CD4-positive, alpha-beta T cell treated with Interleukin-2 at 100 ng/mL for 4 hours (primary cell): Measurements from ENCODE around the gene TWSG1.

Source experiments
- DNase-seq: peaks from one replicate; pipeline ENCODE4 v3.0.0-alpha.2; 2020; ENCODE audit warnings: low spot score

TWSG1 gene

DNA sequence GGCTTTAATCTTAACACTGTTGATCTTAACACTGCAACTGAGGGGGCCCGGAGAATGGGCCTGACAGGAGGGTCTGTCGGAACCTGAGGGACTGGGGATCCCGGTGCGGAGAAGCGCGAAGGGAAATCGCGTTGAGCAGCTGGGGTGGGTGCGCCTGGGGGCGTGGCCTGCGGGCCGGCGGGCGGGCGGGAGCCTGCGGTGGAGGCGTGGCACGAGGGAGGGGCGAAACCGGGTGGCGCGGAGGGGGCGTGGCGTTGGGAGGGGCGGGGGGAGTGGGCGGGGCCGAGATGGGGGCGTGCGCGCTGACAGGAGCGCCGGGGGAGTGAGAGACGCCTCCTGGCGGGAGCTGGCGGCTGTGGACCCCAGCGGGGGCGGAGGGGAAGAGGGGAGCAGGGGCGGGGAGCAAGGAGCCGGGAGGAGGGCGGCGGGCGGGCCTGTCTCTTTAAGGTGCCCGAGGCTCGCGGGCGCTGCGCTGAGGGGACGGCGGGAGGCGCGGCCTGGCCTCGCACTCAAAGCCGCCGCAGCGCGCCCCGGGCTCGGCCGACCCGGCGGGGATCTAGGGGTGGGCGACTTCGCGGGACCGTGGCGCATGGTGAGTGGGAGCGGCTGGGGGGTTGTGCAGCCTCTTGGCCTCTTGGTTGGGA is at the start of gene TWSG1:
Gene TWSG1, plus strand, starts transcription at position 445 of the 644 bp plus-strand sequence. CDS start 2,457 bp downstream, outside the sequence.
- DNase-seq, result peak; percentile 96

DNA sequence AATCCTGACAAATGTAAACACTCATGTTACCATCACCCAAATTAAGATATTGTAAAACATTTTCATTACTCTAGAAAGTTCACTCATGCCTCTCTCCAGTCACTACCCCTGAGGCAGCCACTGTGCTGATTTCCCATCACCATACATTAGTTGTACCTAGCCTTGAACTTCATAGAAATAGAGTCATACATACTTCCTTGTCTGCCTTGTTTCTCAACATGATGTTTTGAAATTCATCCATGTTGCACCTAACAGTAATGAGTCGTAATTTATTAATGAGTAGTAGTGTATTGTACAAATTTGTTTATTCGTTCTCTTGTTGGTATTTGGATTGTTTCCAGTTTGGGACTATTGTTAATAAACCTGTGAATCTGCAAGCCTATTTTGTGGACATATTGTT is 49.0 kb upstream of the TWSG1 start:
- DNase-seq, result no peak

DNA sequence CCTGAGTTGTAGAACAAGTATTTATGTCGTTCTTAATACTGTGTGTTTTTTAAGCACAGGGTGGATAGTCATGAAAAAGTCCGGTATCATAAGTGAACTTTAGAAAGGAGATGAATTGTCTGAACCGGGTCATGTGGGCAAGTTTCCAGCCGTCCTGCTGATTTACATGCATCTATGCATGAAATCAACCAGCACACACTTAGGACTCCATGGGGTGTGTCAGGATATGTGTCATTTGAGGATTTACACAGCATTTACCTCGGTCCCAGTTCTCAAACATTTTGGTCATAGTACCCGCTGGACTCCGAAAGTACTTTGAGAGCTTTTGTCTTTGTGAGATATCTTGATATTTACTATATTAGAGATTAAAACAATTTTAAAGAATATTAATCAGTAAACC is 47.5 kb upstream of the TWSG1 start:
- no peak for DNase-seq

DNA sequence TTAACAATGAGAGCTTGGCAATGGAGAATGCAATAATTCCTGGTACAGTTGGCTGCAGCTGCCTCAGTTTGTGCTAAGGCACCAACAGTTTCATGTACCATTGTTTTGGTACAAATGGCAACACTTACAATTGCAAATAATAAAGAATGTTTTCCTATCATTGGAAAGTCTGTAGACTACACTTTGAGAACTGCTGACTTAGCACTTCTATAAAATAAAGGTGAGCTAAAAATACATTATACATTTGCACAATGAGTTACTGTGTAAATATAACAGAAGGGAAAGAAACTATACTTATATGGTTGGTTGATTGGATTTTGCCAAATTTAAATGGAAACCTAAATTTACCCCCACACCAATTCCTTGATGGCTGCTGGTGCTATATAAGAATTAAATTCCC is 44.9 kb upstream of the TWSG1 start:
- no peak for DNase-seq

DNA sequence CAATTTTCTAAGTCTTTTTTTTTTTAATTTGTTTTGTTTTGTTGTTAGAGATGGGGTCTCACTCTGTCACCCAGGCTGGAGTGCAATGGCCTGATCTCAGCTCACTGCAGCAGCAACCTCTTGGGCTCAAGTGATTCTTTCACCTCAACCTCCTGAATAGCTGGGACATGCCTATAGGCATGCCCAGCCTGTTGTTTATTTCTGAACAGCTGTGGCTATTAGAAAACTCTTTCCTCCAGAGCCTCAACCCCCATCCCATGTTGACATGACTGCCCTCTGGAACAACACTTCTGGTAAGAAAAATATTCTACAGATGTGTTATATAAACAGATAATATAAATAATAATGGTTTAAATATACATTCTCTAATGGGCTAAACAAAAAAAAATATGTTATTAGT is 44.4 kb upstream of the TWSG1 start:
- DNase-seq, result no peak

DNA sequence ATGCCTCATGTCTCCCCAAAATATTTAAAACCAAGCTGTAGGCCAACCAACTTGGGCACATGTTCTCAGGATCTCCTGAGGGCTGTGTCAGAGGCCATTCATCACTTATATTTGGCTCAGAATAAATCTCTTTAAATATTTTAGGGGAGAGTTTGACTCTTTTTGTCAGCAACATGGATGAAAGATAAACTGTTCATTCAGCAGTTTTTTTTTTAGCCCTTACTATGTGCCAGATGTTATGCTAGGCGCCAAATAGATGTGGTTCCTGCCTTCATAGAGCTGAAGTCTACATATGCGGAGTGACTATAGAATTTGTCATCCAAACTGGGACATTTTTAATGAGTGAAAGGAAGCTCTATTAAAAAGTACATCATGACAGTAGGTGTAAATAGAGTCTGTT is 42.5 kb upstream of the TWSG1 start:
- no peak for DNase-seq

DNA sequence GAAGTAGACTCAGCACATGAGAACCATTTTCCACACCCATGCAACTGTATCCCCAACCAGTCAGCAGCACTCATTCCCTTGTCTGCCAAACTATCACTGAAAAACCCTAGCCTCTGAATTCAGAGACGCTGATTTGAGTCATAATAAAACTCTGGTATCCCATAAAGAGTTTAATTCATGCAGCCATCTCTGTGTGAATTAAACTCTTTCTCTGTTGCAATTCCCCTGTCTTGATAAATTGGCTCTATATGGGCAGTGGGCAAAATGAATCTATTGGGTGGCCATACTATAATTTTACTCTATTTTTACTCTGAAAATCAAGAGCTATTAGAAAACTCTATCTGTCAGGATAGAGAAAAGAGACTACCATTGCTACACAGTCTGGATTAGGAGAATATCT is 40.6 kb upstream of the TWSG1 start:
- DNase-seq, result no peak

DNA sequence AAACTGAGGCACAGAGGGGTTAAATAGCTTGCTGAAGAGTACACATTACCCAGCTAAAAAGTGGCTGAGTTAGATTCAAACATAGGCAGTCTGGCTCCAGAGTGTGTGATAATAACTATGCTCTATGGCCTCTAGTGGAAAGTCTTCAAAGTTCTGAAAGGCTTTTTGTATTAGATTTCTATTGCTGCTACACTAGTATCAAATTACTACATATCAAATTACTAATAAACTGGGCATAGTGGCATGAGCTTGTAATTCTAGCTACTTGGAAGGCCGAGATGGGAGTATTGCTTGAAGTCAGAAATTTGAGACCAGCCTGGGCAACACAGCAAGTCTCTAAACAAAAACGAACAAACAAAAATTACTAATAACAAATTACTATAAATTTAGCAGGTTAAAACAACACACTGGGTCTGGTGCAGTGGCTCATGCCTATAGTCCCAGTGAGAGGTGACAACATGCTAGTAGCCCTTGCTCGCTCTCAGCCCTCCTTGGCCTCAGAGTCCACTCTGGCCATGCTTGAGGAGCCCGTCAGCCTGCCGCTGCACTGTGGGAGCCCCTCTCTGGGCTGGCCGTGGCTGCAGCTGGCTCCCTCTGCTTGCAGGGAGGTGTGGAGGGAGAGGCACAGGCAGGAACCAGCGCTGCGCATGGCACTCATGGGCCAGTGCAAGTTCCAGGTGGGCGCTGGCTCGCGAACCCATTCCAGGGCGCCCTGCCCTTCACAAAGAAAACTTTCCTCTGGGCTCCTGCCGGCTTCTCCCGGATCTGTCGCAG is 38.2 kb upstream of the TWSG1 start:
- no peak for DNase-seq

DNA sequence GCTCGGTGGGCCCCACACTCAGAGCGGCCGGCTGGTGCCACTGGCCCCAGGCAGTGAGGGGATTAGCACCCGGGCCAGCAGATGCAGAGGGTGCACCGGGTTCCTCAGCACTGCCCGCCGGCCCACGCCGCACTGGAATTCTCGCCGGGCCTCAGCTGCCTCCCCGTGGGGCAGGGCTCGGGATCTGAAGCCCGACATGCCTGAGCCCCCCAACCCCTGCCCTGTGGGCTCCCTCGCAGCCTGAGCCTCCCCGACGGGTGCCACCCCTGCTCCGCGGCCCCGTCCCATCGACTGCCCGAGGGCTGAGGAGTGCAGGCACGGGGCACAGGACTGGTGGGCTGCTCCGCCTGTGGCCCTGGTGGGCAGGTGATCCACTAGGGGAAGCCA is 37.6 kb upstream of the TWSG1 start:
- no peak for DNase-seq

DNA sequence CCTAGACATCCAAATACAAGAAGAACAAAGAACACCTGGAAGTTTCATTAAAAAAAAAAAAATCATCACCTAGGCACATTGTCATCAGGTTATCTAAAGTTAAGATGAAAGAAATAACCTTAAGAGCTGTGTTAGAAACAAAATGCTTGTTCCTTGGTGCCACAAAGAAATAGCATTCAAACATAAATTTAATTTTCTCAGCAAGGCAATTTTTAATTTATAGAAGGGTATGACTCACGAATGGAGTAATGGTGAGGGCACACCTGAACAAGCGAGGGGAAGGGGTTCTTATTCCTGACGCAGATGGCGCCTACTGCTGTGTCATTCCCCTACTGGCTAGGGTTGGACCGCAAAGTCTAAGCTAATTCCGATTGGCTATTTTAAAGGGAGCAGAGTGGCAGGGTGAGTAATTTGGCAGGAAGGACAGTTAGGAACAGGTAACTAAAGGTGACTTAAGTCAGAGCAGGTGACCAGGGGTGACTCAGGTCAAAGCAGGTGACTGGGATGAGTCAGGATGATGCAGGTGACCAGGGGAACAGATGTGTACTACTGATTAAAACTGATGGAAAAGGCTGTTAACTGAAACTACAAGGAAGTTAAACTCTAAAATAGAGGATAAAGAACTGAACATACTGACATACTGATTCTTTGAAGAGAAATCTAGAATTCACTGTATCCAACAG is 30.0 kb upstream of the TWSG1 start:
- no peak for DNase-seq

DNA sequence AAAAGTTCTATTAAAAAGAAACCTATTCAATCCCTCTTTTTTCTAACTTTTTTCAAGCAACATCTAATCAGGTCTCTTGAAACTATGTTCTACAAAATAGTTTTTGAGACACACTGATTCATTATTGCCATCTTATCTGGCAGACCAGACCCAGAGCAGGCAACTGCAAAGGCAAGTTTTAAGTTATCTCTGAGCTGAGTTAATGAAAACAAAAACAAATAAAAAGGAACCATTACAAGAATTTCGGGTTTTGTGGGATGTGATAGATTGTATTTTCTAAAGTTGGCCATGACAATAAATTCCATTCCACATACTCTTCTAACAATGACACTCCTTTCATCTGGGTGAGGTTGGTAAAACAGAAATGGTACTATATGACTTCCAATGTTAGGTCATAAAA is 15.2 kb upstream of the TWSG1 start:
- DNase-seq, result no peak

DNA sequence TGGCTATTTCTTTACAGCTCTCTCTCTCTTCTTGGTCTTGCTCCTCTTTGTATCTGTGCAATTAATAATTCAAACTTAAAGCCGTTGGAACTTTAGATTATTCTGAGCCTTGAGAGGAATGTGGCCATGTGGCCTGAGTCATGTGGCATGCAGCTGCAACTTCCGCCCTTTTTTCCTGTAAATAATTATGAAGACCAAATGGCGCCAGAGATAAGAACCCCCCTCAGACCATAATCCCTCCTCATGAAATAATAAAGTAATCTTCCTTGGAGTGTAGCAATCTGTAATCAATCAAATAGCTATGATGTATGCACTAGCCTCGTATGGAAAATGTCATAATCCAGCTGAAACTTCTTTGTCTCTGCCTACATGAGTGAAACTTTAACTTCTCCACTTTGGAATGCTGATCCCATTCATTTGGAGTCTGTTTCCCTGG is 13.5 kb upstream of the TWSG1 start:
- DNase-seq, result no peak

DNA sequence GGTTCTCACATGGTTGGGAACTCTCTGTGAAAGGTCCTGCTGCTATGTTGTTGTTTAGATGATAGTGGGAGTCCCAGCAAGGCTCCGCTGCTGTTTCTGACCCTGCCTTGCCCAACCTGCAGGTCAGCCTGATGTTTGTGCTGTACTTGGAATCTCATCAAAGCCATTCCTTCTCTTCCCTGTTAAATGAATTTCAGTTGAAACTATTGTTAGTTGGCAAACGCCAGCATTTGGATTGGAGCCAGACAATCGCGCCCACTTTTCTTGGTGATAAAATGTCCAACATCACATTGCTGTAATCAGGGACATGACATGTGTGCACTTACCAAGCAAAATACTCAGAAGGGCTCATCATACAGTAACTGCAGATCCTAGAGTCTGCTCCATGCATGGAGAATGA is 12.8 kb upstream of the TWSG1 start:
- no peak for DNase-seq

DNA sequence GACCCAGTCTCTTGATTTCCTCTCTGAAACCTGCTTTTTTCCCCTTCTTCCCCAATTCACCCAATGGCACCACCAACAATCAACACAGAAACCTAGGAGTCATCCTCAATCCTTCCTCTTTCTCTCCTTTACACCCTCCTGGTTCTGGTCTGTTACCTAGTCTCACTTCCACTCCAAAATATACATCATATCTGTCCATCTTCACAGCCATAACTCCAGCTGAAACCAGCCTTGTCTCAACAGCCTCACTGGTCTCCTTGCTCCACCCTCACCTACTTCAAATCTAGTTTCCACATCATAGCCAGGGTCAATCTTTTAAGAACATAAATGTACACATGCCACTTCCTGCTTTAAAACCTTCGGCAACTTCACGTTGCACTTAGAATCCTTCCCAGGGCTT is 11.8 kb upstream of the TWSG1 start:
- DNase-seq, result no peak

DNA sequence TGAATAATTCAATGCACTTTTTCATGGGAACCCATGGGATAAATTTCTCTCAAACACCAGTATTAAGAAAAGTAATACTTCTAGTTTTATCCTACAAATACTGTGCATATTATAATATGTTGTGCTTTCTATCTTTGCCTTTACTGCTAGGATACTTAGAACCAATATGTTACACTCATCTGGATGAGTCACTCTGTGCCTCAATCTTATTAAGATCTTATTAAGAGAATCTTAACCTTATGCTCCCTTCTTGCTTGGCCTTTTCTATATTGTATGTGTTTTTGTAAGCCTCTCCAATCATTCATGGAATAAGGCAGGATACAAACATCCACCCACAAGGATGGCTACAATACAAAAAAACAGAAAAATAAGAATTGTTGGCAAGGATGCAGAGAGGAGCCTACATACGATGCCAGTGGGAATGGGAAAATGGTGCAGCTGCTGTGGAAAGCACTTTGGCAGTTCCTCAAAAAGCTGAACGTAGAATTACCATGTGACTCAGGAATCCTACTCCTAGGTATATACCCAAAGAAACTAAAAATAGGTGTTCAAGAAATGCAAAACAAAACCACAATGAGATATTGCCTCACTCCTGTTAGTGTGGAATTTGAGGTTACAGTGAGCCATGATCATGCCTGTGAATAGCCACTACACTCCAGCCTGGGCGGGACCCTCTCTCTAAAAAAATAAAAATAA is 10.7 kb upstream of the TWSG1 start:
- no peak for DNase-seq

DNA sequence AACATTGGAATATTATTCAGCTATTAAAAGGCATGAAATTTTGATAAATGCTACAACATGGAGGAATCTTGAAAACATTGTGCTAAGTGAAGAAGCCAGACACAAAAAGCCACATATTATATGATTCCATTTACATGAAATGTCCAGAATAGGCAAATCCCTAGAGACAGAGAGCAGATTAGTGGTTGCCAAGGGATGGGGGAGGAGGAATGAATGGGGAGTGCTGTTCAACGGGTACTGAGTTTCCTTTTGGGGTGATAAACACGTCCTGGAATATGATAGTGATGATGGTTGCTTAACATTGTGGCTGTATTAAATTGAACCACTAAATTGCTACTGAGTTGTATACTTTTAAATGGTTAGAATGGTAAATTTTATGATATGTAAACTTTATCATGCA is 8.9 kb upstream of the TWSG1 start:
- DNase-seq, result no peak

DNA sequence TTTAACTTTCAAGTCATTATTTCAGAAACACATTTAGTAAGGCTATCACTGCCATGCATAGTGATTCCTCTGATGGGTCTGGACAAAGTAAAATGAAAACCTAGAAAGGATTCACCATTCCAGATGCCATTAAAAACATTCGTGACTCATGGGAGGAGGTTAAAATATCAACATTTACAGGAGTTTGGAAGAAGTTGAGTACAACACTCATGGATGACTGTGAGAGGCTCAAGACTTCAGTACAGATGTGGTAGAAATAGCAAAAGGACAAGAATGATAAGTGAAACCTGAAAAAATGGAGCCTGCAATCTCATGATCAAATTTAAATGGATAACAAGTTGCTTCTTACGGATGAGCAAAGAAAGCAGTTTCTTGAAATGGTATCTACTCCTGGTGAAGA is 5.8 kb upstream of the TWSG1 start:
- no peak for DNase-seq

DNA sequence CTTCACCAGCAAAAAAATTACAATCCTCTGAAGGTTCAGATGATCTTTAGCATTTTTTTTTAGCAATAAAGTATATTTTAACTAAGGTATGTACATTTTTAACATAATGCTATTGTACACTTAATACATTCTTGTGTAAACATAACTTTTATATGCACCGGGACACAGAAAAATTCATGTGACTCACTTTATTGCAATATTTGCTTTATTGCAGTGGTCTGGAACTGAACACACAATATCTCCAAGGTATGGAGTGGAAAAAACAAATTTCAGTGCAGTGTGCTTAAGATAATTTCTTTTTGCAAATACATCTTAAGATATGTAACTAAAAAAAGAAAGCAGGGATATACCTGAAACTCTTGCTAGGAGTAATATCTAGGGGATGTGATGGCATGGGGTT is 5.1 kb upstream of the TWSG1 start:
- no peak for DNase-seq

DNA sequence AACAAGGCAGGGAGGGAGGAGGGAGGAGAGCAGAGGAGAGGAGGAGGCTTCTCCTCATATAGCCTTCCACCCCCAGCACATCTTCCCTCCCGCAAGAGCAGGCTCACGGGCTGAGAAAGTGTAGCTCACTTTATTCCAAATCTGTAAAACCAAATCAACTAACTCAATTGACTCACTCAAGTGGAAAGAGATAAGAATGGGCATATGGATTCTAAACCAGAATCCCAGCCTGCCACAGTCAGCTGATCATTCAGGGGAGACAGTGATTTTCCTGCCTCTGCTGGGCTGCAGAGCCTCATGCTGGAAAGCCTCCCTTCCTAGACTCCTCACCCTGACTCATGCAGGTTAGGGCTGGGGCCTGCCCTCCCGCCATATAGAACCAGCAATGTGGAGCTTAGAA is 4.2 kb upstream of the TWSG1 start:
- no peak for DNase-seq

DNA sequence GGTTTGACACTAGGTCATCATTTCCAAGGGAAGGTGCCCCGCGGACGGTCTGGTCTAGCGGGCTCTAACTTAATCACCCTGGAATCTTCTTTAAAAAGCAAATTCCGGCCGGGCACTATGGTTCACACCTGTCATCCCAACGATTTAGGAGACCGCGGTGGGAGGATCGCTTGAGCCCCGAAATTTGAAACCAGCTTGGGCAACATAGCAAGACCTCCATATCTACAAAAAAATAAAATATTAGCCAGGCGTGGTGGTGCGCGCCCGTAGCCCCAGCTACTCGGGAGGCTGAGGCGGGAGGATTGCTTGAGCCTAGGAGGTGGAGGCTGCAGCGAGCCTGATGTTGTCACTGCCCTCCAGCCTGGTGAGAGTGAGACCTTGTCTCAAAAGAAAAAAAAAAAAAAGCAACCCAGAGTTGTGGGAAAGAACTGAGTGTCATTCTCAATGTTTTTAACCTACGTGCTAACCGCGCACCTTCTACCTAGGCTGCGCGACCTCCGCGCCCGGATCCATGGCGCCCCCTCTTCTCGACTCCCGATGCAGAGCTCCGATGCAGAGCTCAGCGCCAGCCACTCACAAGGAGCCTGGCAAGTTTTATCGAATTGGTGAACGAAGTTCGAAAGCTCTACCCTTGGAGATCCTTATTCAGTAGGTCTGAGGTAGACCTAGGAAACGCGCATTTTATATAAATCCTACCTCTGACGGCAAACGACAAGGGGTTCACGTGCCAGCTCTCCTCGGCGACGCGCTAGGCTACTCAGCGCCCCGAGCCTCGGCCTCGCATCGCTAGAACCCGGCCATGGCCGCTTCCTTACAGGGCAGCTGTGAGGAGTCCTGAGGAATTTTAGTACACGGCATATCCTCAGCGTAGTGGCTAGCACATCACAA is 888 bp upstream of the TWSG1 start:
- no peak for DNase-seq

DNA sequence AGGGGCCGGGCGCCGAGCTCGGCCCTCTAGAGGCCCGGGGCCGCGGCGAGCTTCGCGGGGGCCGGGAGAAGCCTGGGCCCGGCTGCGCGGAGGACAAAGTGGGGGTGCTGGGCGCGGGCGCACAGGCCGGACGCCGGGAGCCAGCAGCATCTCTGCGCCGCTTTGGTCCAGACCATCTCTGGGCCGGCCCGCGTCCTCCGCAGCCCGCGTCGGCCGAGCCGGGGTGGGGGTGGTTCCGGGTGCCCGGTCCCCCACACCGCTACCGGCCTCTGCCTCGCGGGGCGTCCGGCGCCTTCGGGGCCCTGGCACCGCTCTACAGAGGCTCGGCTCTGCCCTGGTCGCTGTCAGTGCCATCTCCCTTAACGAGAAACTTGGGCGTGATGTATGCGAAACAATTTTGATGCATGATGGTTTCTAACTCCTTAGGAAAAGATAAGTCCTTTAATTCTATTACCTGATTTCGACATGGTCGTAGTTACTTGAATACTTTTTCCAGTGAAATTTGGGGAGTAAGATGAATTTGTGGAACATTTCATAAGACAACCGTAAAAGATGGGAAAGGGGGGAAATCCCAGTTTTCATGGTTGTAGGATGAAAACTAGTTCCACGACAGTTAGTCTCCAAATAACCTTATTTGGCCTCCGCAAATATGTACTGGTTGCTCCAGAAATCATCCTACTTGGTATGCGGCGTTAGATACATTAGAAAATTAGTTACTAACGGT is 562 bp downstream of the TWSG1 start:
- peak; percentile 31 for DNase-seq
